AG08395 (cell line): ENCODE results near the gene ATP8B4.
"Not testable (repeated sequence)": the region's sequence is repeated elsewhere in the genome, so short reads cannot be mapped to it uniquely, and the experiment has no call there.

Experiments
- DNase-seq: peaks from one replicate; pipeline ENCODE4 v3.0.0; 2012; ENCODE audit warnings: mixed read lengths, low spot score

ATP8B4 gene, protein sequence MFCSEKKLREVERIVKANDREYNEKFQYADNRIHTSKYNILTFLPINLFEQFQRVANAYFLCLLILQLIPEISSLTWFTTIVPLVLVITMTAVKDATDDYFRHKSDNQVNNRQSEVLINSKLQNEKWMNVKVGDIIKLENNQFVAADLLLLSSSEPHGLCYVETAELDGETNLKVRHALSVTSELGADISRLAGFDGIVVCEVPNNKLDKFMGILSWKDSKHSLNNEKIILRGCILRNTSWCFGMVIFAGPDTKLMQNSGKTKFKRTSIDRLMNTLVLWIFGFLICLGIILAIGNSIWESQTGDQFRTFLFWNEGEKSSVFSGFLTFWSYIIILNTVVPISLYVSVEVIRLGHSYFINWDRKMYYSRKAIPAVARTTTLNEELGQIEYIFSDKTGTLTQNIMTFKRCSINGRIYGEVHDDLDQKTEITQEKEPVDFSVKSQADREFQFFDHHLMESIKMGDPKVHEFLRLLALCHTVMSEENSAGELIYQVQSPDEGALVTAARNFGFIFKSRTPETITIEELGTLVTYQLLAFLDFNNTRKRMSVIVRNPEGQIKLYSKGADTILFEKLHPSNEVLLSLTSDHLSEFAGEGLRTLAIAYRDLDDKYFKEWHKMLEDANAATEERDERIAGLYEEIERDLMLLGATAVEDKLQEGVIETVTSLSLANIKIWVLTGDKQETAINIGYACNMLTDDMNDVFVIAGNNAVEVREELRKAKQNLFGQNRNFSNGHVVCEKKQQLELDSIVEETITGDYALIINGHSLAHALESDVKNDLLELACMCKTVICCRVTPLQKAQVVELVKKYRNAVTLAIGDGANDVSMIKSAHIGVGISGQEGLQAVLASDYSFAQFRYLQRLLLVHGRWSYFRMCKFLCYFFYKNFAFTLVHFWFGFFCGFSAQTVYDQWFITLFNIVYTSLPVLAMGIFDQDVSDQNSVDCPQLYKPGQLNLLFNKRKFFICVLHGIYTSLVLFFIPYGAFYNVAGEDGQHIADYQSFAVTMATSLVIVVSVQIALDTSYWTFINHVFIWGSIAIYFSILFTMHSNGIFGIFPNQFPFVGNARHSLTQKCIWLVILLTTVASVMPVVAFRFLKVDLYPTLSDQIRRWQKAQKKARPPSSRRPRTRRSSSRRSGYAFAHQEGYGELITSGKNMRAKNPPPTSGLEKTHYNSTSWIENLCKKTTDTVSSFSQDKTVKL

DNA sequence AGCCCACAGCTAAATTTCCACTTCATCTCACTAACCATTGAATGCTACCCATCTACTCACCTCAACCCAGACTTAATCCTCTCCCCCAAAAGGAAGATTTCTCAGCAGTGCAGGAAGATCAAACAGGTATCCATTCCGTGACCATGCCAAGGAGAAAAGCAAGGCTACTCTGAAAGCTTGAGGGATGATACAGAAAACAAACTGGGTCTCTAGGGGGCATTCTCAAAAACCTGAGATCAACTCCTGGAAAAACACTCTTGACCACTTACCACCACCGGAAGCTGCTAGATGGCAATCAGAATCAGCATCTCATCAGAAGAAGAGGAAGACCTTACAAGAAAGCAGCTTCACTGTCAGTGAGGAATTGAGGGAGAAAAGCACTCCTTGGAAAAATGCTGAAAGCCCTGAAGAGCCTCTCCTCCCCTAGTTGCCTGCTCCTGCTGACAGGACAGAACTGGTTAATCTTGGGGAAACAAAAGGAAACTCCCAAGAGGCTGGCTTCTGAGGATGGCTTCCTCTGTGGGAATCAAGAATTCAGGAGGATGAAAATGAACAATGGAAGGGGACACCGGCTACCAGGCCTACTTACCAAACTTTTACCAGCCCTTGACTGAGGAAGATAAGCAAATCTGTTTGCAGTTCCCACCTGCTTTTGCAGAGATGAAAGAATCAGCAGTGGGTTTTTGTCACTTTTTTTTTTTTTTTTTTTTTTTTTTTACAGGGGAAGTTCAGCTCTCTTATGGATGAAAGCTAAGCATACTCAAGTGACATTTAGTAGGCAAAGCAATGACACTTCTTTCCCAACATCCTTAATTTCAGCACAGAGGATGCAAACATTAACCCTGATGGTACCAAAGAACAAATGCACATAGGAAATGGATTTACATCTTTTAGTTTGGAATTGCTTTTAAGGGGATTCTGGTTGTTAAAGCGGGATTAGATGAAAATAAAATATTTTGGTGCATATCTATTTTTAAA lies at the start of gene ATP8B4:
ATP8B4 (minus strand) TSS at position 171 of the 978 bp plus-strand sequence. CDS start 12,267 bp downstream, outside the sequence.
- DNase-seq, result no peak

GRCh38 chr15:50168379-50168778 lies 49.3 kb upstream of the ATP8B4 start:
- DNase-seq, result no peak

DNA sequence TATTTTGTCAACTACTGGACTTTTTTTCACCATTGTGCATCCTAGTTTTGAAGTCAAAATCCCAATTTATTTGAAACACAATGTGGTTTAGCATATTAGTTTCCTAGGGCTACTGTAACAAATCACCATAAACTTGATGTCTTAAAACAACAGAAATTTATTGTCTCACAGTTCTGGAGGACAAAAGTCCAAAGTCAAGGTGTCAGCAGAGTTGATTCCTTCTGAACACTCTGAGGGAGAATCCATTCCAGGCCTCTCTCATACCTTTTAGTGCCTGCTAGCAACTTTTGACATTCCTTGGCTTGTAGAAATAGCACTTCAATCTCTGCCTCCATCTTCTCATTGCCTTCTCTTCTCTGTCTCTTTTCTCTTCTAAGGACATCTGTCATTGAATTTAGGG lies 48.1 kb upstream of the ATP8B4 start:
- no peak for DNase-seq

- DNase-seq, result peak; percentile 64
Measured at GRCh38 chr15:50166216-50166615, 47.2 kb upstream of the ATP8B4 start.

DNA sequence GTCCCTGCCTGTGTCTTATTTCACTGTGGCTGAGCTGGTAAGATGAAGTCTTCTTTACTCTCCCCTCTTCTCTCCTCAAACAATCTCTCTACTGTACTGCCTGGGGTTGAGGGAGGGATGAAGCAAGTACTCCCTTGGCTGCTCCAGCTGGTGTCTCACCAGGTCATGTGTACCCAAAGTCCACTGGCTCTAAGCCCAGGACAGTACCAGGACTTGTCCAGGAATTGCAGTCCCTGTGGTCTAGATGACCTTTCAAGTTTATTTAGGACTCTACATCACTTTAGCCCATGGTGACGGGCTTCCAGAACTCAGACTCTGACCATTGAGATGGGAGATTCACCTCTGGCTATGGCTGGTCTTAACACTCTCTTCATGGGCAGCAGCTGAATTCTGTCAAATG lies 45.4 kb upstream of the ATP8B4 start:
- no peak for DNase-seq

DNA sequence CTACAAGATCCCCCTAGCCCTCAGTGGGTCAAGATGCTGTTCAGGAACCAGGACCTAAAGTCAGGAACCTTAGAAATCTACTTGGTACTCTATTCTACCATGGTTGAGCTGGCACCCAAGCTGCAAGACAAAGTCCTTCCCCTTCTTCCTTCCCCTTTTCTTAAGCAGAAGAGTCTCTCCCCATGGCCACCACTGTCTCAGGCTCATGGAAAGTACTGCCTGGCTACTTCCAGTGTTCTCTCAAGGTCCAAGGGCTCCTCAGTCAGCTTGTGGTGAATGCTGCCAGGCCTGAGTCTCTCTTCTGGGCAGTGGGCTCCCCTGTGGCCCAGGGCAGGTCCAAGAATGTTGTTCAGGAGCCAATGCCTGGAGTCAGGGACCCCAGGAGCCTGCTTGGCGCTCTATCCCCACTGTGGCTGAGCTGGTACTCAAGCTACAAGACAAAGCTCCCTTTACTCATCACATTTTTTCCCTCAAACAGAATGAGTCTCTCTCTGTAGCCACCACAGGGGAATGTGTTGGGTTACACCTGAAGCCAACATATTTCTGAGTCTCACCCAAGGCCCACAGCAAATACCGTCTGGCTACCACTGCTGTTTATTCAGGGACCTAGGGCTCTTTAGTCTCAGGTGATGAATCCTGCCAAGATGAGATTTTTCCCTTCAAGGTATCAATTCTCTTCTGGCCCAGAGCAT lies 44.8 kb upstream of the ATP8B4 start:
- no peak for DNase-seq

- no peak for DNase-seq
Measured at GRCh38 chr15:50162969-50163718, 44.1 kb upstream of the ATP8B4 start.

DNA sequence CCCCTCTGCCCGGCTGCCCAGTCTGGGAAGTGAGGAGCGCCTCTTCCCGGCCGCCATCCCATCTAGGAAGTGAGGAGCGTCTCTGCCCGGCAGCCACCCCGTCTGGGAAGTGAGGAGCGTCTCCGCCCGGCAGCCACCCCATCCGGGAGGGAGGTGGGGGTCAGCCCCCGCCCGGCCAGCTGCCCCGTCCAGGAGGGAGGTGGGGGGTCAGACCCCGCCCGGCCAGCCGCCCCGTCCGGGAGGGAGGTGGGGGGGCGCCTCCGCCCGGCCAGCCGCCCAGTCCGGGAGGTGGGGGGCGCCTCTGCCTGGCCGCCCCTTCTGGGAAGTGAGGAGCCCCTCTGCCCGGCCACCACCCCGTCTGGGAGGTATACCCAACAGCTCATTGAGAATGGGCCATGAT lies 39.2 kb upstream of the ATP8B4 start:
- DNase-seq, result not testable (repeated sequence)

DNA sequence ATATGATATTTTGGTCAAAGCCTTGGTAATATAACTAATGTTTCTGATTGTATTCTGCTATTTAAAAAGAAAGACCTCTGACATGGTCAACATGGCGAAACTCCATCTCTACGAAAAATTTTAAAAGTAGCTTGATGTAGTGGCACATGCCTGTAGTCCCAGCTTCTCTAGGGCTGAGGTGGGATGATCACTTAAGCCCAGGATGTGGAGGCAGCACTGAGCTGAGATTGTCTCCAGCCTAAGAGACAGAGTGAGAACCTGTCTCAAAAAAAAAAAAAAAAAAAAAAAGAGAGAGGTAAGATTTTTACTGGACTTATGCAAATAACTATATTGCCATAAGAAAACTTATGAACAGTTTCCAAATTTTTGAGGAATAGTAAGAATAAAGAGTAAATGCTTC lies 32.4 kb upstream of the ATP8B4 start:
- no peak for DNase-seq

DNA sequence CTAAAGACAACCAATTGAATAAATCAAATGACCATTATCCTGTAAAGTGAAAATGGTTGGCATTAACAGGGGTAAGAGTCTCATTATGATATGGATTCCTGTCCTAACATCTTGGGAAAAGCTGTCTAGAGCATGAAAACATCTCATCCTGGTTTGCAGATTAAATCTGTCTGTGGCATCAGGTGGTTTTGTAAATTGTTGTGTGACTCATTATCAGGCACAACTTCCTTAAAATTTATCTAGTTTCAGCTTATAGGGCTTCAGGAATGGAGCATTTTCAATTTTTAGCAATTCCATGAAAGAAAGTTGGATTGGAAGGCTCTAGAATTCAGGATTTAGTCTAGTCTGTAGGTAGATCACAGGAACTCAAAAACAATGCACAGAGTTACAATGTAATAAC lies 31.8 kb upstream of the ATP8B4 start:
- DNase-seq, result no peak

DNA sequence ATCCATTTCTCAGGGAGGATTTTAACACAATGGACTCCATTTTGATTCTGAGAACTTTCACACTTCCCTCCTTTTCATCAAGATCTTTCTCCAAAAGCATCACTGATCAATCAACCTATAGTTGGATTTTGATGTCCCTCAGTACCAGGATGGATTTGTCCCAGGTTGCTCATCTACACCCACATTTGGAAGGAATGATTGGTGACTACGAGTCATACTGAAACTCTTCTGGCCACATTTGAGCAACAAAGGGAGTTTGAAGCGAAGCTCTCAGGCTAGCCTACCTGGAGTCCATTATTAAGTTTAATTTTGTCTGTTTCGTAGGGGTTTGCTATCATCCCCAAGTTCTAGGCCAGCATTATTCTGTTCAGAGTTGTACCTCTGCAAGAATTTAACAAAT lies 31.3 kb upstream of the ATP8B4 start:
- no peak for DNase-seq

GRCh38 chr15:50149090-50149489 lies 30.1 kb upstream of the ATP8B4 start:
- DNase-seq, result no peak

DNA sequence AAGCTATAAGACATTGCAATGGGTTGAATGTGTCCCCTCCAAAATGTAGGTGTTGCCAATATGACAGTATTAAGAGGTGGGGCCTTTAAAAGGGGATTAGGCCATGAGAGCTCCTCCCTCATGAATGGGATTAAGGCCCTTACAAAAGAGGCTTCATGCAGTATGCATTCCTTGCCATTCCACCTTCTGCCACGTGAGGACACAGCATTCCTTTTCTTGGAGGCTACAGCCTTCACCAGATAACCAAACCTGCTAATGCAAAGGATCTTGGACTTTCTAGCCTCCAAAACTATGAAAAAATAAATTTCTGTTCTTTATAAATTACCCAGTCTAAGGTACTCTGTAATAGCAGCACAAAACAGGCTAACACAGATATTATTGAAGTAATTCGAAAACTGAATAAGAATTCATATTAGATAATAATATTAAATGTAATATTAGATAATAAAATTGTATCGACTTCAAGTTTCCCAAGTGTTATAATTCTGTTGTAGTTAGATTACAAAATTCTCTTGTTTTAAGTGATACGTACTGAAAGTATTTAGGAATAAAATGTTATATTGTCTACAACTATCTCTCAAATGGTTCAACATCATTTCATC lies 29.4 kb upstream of the ATP8B4 start:
- DNase-seq, result peak; percentile 33

- no peak for DNase-seq
Measured at GRCh38 chr15:50146632-50147031, 27.6 kb upstream of the ATP8B4 start.

- peak; percentile 75 for DNase-seq
Measured at GRCh38 chr15:50145451-50145872, 26.4 kb upstream of the ATP8B4 start.

GRCh38 chr15:50144341-50145120 lies 25.5 kb upstream of the ATP8B4 start:
- DNase-seq, result no peak

DNA sequence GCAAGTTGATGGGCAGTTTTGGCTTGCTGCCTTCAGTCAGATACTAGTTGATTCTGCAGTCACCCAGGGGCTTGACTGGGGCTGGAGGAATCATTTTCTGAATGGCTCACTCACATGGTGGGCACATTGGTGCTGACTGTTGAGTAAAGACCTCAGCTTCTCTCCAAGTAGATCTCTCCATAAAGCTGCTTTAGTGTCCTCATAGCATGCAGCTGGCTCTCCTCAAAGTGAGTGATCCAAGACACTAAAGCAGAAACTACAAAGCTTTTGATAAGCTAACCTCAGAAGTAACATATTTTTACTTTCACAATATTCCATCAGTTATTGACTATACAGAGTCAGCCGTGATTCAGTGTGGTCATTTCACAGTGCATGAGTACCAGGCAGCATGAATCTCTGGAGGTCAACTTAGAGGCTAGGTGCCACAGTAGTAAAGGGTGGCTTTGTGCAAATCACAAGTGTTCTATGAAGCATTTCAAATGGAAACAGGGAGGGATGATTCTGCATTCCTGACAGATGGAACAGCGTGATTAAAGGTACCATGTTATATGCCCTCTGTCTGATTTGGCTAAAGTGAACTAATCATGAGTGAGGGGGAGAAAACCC lies 24.3 kb upstream of the ATP8B4 start:
- DNase-seq, result no peak

DNA sequence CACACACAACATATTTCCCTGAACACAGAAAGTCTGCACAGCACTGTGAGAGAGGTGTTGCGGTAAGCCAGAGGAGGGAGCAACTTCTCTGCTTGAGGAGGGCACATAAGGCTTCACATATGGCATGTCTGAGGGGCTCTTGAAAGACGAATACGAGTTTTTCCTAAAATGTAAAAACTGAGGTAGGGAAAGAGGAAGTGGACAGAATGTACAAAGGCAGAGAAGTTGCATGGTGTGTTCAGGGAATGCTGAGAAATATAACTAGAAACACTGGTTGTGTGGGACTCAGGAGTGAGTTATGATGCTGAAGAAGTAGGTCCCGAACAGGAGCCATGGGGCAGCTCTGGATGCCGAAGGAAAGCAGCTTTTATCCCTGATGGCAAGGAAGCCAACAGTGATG lies 22.8 kb upstream of the ATP8B4 start:
- DNase-seq, result no peak
